A204.1 (cell line): ENCODE results near the gene UBE2D3.

Experiments
- FAIRE-seq: peaks from 2 replicates; lab custom pipeline; 2012; peaks lifted over from hg19 to GRCh38; lab: Jason Lieb, UNC

UBE2D3 gene

GRCh38 chr4:102754044-102754443 is 73.3 kb downstream of the UBE2D3 start:
- peak; percentile 53 for FAIRE-seq

GRCh38 chr4:102751941-102752340 is 75.4 kb downstream of the UBE2D3 start:
- FAIRE-seq, result no peak
